Caco-2 (cell line): ENCODE data around the gene NOL12. TPM values are rescaled to one million over a fixed set of nuclear protein-coding genes. Genes with fewer than 3 reads are reported as not detected.

Experiments
- Bru-seq: library from RNA; stranded (reverse); fragments of 400-500 nt; gene quantifications from one replicate; lab custom pipeline; 2021; lab: Mats Ljungman, UMichigan
- BruChase-seq, 2 experiments: library from RNA; stranded (reverse); fragments of 400-500 nt; gene quantifications; one replicate each; lab custom pipeline; 2021; lab: Mats Ljungman, UMichigan
- BruUV-seq: library from RNA; stranded (reverse); fragments of 400-500 nt; replicated peaks from 2 replicates; lab custom pipeline; 2021; lab: Mats Ljungman, UMichigan
- CTCF ChIA-PET: fragments of 300-600 bp; sonication (Branson Sonifier 250); formaldehyde crosslinking; loops from one replicate; lab custom pipeline; 2022; ENCODE audit warnings: antibody characterized with exemption; lab: Charles Lee
- POLR2A ChIA-PET: fragments of 300-600 bp; sonication (Branson Sonifier 250); formaldehyde crosslinking; loops from one replicate; lab custom pipeline; 2022; ENCODE audit warnings: antibody characterized with exemption; lab: Charles Lee
- DNase-seq, 2 experiments: peaks; one replicate each; pipeline versions ENCODE4 v3.0.0 to v3.0.0-alpha.2; 2020 to 2022
- H3K27me3 ChIP-seq: replicated peaks from 2 replicates; pipeline ENCODE4 v1.6.0; 2011; ENCODE audit warnings: low read length; ENCODE audit not compliant: control insufficient read depth, insufficient read depth
- H3K36me3 ChIP-seq: 2 replicates; pipeline ENCODE4 v1.5.1; 2011; ENCODE audit warnings: low read length; ENCODE audit not compliant: control insufficient read depth, insufficient read depth
- H3K4me1 ChIP-seq: fragments of 250-450 bp; sonication (Bioruptor Pico); 2 replicates; pipeline ENCODE4 v1.5.1; 2020; ENCODE audit warnings: mild to moderate bottlenecking
- H3K4me3 ChIP-seq: 2 replicates; pipeline ENCODE4 v1.5.1; 2011; ENCODE audit warnings: low read depth, mild to moderate bottlenecking, control low read depth, low read length
- H3K9me3 ChIP-seq: fragments of 250-450 bp; sonication (Bioruptor Pico); 2 replicates; pipeline ENCODE4 v1.5.1; 2020; ENCODE audit warnings: mild to moderate bottlenecking, moderate library complexity
- H3K27ac Mint-ChIP-seq: one replicate; pipeline ENCODE4 v1.8.0; 2022; ENCODE audit warnings: mixed read lengths; ENCODE audit not compliant: unreplicated experiment
- H3K27me3 Mint-ChIP-seq: one replicate; pipeline ENCODE4 v1.8.0; 2022; ENCODE audit warnings: mixed read lengths; ENCODE audit not compliant: insufficient read depth, unreplicated experiment
- H3K36me3 Mint-ChIP-seq: one replicate; pipeline ENCODE4 v1.8.0; 2022; ENCODE audit warnings: mild to moderate bottlenecking, mixed read lengths; ENCODE audit not compliant: insufficient read depth, unreplicated experiment
- H3K4me1 Mint-ChIP-seq: one replicate; pipeline ENCODE4 v1.8.0; 2022; ENCODE audit warnings: low read depth, mixed read lengths; ENCODE audit not compliant: unreplicated experiment
- H3K4me3 Mint-ChIP-seq: one replicate; pipeline ENCODE4 v1.8.0; 2022; ENCODE audit warnings: mild to moderate bottlenecking, moderate library complexity, mixed read lengths; ENCODE audit not compliant: unreplicated experiment
- H3K9me3 Mint-ChIP-seq: one replicate; pipeline ENCODE4 v1.8.0; 2022; ENCODE audit warnings: mixed read lengths; ENCODE audit not compliant: unreplicated experiment
- intact Hi-C: fragments of 100-400 bp; cut with micrococcal nuclease; formaldehyde crosslinking; loops from one replicate; pipeline ENCODE4 v1.10.0; 2022; ENCODE audit not compliant: unreplicated experiment
- long read RNA-seq: library from polyadenylated mRNA; stranded (forward); transcript quantifications from one replicate; pipeline ENCODE4 v2.0.0, GENCODE V29; 2022
- total RNA-seq: library from RNA; stranded (reverse); gene quantifications from 2 replicates; pipeline ENCODE4 v1.2.3, GENCODE V29; 2022
- TF ChIP-seq, protein P1 (sequence below), 2 experiments: fragments of 200-600 bp in 1 of 2; IDR thresholded peaks; 1 replicate in 1 of 2; 2 replicates in 1 of 2; pipeline versions ENCODE4 v1.5.1 to v1.8.0; 2011 to 2022; ENCODE audit warnings: antibody characterized with exemption in 1 of 2, control low read depth in 1 of 2, inconsistent platforms in 1 of 2, low read depth in 1 of 2, low read length in 1 of 2, mild to moderate bottlenecking in 1 of 2, moderate library complexity in 1 of 2; ENCODE audit not compliant: insufficient read depth in 1 of 2, severe bottlenecking in 1 of 2, unreplicated experiment in 1 of 2

Gene NOL12
- total RNA-seq (20.2 and 22.3 TPM in 2 replicates), Bru-seq, nascent RNA (percentile 66 among the genes with signal in this experiment), BruChase-seq, experiment 1, labeled RNA remaining after a 2-hour chase (percentile 63 among the genes with signal in this experiment), BruChase-seq, experiment 2, labeled RNA remaining after a 6-hour chase (percentile 66 among the genes with signal in this experiment)
- long read RNA-seq, transcript NOL12-201 (6 exons, 2,854 nt) = minor isoform, 8 of 28 reads
- long read RNA-seq, transcript NOL12-202 (7 exons, 945 nt) = major isoform, 15 of 28 reads
- long read RNA-seq, partial matches to known transcripts = 0 of 28 reads
- long read RNA-seq, other reads (novel, unspliced or antisense) = 4 of 28 reads

DNA sequence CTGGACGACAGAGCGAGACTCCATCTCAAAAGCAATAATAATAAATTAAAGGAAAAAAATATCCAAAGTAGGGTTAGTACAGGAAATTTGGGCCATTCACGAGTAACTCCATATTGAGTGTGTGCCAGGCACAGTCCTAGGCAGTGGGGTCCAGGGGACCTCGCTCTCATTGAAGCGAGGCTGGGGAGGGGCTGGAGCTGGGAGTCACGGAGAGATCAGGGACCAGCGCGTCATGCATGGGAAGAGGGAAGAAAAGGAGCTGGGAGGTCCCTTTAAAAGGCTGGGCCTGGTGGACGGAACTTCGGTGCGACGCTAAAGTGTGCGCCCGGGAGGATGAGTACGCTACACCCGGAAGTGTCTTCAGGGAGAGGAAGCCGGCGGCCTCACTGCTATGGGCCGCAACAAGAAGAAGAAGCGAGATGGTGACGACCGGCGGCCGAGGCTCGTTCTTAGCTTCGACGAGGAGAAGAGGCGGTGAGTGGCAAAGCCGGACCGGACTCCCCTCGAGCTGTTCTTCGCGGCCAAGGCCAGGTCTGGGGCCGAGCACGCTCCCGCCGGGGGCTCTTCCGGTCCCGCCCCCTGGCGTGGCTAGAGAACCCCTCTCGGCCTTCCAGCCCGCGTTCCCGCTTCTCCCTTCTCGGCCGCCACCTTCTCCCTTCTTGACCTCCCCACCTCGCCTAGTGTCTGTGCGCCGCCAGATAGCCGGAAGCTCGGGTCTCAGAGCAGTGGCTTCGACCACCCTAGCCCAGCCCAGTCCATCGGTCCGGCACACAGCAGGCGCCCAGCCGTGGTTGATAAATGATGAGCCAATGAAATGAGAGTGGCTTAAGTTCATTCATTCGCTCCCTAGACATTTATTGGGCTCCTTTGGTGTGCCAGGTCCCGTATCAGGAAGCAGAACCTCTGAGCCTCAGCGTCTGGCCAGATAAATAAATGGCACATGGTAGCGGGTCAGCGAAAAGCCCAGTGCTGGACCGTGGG is at the start of gene NOL12:
Gene NOL12, plus strand, starts transcription at position 342 of the 981 bp plus-strand sequence. Its CDS starts 50 bp downstream, at position 392.
- peak; percentile 85 for DNase-seq
- no peaks in the 10 kb centered on the region for H3K4me1 Mint-ChIP-seq
- H3K27ac Mint-ChIP-seq = peak within 1 kb of the TSS; percentile 95
- intact Hi-C loops = loop anchor here (1.0 to 10.0 kb wide), 2 partner anchors 10 to 81 kb away; partner anchors contain the start of gene GGA1
- ChIA-PET CTCF (interaction anchor here (0.5 to 1.4 kb wide), 8 partner anchors 9 to 273 kb away, joined by 3 to 9 read pairs (median 4); partner anchors contain the start of genes GGA1, PDXP and TRIOBP), POLR2A (interaction anchor here (0.5 to 1.5 kb wide), 6 partner anchors 12 to 79 kb away, joined by 3 to 8 read pairs (median 6); partner anchors contain the start of gene PDXP)
- peaks cover 4% of the 10 kb centered on the region; the same call in 1 of the 2 replicates for H3K36me3 ChIP-seq
- no peaks in the 10 kb centered on the region; the same call in 1 of the 2 replicates for H3K27me3 ChIP-seq
- BruUV-seq = TSS peak; percentile 83
- no peaks in the 10 kb centered on the region for H3K27me3 Mint-ChIP-seq
- H3K4me3 Mint-ChIP-seq = peak within 1 kb of the TSS; percentile 99
- peak within 1 kb of the TSS; percentile 97 for H3K4me3 ChIP-seq
- peaks cover 22% of the 10 kb centered on the region for H3K36me3 Mint-ChIP-seq
- H3K4me1 ChIP-seq = peaks cover 16% of the 10 kb centered on the region; the same call in 1 of the 2 replicates
- TF ChIP-seq, protein P1, sequence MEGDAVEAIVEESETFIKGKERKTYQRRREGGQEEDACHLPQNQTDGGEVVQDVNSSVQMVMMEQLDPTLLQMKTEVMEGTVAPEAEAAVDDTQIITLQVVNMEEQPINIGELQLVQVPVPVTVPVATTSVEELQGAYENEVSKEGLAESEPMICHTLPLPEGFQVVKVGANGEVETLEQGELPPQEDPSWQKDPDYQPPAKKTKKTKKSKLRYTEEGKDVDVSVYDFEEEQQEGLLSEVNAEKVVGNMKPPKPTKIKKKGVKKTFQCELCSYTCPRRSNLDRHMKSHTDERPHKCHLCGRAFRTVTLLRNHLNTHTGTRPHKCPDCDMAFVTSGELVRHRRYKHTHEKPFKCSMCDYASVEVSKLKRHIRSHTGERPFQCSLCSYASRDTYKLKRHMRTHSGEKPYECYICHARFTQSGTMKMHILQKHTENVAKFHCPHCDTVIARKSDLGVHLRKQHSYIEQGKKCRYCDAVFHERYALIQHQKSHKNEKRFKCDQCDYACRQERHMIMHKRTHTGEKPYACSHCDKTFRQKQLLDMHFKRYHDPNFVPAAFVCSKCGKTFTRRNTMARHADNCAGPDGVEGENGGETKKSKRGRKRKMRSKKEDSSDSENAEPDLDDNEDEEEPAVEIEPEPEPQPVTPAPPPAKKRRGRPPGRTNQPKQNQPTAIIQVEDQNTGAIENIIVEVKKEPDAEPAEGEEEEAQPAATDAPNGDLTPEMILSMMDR (IDR thresholded peaks at IDR 0.05; ENCODE audit: insufficient read depth in 1 of 2, low read depth in 1 of 2, low read length in 1 of 2, severe bottlenecking in 1 of 2, unreplicated experiment in 1 of 2) = no peak
- H3K9me3 Mint-ChIP-seq = no peaks in the 10 kb centered on the region
- no peaks in the 10 kb centered on the region for H3K9me3 ChIP-seq

DNA sequence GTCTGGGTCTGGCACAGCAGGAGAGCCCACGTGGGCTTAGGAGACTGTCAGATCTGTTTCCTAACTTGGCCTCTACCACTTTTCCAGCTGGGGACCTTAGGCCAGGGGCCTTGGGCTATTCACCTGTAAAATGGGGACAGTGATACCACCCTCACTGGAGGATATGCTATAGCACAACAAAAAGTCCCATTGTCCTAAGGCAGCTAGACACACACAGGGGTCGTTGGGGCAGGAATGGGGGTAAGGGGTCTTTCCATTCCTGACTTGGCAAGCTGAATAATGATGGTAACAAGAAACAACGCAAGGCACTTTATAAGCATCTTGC is 49.2 kb upstream of the NOL12 start:
- Mint-ChIP-seq H3K27ac (no peak overlapping the region), H3K9me3 (no peaks in the 10 kb centered on the region), H3K4me3 (no peak overlapping the region), H3K4me1 (peaks cover 9% of the 10 kb centered on the region), H3K27me3 (no peaks in the 10 kb centered on the region), H3K36me3 (peaks cover 4% of the 10 kb centered on the region)
- intact Hi-C loops = no loop called here
- Histone ChIP-seq H3K27me3 (no peaks in the 10 kb centered on the region), H3K4me3 (no peak overlapping the region), H3K36me3 (no peaks in the 10 kb centered on the region; the same call in 1 of the 2 replicates), H3K9me3 (no peaks in the 10 kb centered on the region), H3K4me1 (peaks cover 30% of the 10 kb centered on the region)
- CTCF ChIA-PET = interaction anchor here (0.5 to 1.8 kb wide), 3 partner anchors 21 to 34 kb away, joined by 3 to 6 read pairs (median 4); partner anchors contain the start of gene PDXP
- BruUV-seq = no TSS peak
- no peak for DNase-seq
- TF ChIP-seq, protein P1 (IDR thresholded peaks at IDR 0.05; ENCODE audit: insufficient read depth in 1 of 2, low read depth in 1 of 2, low read length in 1 of 2, severe bottlenecking in 1 of 2, unreplicated experiment in 1 of 2) = no peak
- POLR2A ChIA-PET = no interaction called here
